GM21825 (cell line): Measurements from ENCODE around the gene UNC5C.

Experiments used
- ATAC-seq: cut with Tn5 transposase; IDR thresholded peaks from one replicate; pipeline ENCODE4 v1.9.1; 2021; ENCODE audit warnings: mild to moderate bottlenecking, moderate library complexity; ENCODE audit not compliant: unreplicated experiment

The UNC5C gene

DNA sequence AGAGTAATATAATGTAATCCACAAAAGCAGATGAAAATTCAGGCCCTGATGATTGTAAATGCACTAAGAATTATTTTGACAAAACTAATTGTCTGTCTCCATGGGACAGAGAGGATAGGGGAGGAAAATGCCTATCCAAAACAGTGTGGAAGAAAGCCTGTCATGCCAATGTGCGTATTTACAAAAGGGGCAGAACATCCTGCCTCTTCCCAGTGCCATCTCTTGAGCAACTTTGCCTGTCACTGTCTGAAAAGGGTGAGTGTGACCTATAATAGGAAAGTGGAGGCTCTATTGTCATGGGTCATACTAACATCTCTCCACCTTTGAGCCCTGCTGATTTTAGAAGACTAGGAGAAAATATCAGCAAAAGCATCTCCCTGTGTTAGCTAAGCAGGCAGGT, 264.1 kb downstream of the UNC5C start:
- ATAC-seq, result no peak

DNA sequence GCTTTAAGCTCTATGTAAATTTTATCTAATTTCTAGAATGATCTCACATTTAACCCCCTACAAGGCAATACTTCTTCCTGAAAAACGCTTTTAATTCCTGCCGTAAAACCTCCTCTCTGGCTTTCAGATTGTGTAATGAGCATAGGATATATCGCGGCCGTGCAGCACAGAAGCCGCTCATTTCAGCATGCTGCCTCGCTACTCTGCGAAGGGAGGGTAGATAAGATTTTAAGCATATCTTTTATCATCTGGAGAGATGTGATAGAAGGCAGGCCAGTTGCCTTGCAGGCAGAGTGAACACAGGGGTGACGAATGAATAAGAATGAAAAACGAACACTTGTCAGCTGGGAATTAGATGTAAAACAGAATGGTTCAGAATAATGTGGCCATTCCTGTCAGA, 265.5 kb downstream of the UNC5C start:
- ATAC-seq, result no peak

DNA sequence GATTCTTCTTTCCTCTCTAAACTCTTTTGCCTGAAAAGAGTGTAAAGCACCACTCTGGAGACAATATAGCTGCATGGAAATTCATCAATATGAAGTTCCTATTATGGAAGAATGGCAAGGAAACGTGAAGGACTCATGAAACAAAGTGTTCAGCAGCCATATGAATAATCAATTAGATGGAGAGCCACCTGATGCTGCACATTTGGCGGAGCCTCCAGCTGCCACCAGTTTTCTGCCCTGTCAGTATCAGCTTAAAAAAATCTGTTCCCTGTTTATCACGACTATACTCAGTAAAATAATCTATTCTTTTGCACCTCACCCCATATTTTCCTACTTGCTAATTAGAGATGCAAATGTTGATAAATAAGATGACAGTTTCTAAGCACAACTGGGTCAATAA, 276.0 kb downstream of the UNC5C start:
- ATAC-seq, result no peak

DNA sequence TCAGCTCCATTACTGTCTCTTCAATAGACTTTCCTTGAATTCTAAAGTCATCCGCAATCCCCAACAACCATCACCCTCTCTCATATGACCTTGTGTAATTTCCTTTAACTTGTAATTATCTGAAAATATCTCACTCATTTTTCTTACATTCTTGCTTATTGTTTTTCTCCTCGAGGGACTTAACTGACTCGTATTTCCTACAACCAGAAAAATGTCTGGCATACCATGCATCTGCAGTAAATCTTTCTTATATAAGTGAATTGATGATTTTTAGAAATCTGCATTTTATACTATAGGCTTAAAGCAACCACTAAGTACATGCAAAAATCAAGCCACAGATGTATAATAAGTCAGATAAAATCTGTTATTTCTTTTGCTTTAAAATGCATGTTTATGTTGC, 276.7 kb downstream of the UNC5C start:
- ATAC-seq, result no peak

DNA sequence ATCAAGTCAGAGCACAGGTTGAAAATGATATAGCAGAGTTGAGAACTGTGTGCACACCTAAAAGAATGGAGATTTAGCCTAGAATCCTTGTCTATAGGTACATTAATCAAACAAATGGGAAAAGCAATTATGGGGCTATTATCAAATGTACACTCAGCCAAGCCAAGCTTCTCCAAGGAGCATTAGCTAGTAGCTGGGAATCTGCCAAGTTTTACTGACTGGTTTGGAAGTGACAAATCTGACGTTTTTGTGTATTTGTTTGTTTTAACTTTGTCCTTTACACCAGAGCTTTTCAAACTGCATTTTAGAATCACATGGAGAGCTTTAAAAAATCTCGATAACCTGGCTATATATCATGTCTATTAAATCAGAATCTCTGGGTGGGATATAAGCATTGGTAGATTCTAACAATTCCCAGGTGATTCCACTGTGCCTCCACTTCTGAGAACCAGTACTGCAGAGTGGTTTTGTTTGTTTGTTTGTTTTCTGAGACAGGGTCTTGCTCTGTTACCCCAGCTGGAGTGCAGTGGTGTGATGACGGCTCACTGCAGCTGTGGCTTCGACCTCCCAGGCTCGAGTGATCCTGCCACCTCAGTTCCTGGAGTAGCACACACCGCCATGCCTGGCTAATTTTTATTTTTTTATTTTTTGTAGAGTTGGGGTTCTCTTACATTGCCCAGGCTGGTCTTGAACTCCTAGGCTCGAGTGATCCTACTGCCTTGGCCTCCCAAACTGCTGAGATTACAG, 279.8 kb downstream of the UNC5C start:
- no peak for ATAC-seq

DNA sequence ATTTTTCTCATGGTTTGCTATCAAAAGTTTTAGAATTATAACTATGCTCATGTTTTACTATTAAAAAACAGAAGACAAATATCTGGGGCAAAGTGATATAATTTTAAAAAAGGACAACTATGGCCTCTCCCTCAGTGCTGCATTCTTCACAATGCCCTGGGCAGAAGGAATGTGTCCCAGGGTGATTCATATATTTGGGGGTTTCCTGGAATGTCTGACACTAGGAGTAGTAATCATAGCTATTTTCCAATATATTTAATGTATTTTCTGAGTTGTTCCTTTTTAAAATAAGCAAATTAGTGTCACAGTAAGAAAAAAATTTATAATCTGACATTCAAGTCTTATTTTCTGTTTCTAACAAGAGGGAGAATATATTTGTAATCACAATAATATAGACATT, 281.7 kb downstream of the UNC5C start:
- ATAC-seq, result no peak

DNA sequence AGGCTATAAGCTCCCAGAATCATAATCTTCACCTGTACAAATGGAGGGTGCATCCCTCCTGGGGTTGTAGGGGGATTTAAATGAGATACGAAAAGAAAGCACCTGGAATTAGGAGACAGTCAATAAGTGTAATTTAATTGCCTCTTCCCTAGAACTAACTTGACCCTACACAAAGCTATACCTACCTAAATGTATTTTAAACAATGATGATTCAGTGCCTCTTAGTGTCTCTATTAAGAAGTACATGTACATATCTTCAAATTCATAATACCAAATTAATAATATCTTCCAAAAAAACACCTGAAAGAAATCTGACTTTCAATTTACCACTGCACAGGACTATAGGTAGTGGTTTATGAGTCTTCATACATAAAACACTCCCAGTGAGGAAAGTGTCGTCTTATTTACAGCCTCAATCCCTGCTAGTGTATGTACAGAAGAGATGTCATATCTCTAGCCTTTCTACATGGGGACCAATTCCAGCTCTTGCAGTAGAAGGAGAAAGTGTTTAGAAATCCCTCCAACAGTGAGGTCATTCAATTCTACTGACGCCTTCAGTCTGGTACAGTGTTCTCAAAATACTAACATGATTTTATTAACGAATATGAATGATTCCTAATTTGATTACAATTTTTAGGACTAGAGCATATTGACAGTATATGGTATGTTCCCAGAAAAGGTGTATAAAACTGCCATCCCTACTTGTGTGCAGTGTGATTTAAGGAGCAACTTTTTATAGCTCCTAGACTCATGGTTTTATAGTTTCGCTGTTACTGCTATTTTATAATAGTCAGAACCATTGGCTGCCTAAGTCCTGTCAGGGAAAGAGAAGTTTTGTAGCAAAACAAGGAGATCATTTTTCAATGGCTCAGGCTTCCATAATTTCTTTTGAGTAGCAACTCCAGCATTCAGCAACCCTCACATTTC, 282.7 kb downstream of the UNC5C start:
- no peak for ATAC-seq

DNA sequence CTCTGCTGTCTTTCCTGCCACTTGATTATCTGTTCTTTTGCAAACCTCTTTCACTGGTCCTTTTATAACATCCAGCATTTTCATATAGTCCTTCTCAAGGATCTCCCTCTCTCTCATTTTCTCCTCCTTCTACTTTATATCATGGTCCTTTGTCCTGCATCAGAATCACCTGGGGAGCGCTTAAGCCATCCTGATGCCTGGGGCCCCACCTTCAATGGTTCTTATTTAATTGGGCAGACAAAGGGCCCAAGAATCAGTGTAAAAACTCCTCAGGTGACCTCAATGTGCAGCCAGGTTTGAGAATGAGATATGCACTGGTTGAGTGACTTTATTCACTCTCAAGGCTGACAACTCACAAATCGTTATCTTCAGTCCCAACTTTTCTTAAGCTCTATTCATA, 283.9 kb downstream of the UNC5C start:
- ATAC-seq, result no peak

DNA sequence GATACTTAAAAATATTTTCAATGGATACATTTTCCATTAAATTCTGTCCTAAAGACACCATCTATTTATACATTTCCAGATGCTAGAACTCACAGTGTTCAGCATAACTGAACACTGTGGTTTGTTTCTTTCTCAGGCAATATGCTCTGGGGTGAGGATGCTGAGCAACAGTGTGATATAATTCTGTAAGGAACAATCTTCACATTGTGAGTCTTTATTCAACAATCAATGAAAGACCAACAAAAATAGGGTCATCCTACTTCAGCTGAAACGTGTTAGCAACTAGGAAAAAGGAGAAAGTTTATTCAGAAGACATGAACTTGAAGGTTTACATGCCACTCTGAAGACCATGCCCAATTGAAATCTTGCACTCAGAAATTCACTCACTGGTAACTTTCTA, 284.8 kb downstream of the UNC5C start:
- ATAC-seq, result no peak

DNA sequence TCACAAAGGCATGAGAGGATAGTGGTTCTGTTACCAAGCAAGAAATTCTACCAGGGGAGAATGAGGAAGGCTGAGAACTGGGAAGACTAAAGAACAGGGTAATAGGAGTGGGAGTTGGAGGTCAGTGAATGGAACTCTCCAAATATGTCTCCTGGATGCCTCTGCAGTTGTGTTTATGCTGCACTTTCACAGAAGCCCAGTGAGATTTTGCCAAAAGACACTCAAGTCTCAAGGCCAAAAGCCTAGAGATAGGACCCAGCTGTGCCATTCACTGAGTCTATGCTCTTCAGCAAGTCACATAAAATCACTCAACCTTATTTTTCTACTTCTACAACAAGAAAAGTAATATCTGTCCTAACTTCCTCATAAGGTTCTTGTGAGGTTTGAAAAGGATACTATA, 285.4 kb downstream of the UNC5C start:
- no peak for ATAC-seq

DNA sequence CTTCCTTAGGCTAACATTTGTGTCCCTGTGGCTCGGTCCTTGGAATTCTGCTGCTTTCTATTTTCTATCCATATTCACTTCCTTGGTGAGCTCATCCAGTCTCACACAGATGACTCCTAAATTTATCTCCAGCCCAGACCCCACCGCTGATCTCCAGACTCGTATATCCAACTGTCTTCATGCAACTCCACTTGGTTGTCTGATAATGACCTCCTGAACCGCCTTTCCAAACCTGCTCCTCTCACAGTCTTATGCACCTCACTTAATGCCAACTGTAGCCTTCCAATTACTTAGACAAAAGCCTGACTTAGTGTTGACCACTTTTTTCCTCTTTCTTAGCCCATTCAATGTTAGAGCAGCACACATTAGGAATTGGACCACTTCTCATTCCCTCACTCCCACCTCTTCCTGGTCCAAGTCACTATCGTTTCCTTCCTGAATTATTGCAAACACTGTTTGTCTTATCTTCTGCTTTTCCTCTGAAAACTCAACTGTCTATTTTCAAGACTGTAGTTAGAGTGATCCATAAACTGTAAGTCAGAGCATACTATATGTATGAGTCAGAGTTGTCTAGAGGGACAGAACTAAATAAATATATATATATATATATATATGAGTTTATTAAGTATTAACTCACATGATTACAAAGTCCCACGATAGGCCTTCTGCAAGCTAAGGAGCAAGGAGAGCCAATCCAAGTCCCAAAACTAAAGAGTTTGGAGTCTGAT, 292.5 kb downstream of the UNC5C start:
- no peak for ATAC-seq

DNA sequence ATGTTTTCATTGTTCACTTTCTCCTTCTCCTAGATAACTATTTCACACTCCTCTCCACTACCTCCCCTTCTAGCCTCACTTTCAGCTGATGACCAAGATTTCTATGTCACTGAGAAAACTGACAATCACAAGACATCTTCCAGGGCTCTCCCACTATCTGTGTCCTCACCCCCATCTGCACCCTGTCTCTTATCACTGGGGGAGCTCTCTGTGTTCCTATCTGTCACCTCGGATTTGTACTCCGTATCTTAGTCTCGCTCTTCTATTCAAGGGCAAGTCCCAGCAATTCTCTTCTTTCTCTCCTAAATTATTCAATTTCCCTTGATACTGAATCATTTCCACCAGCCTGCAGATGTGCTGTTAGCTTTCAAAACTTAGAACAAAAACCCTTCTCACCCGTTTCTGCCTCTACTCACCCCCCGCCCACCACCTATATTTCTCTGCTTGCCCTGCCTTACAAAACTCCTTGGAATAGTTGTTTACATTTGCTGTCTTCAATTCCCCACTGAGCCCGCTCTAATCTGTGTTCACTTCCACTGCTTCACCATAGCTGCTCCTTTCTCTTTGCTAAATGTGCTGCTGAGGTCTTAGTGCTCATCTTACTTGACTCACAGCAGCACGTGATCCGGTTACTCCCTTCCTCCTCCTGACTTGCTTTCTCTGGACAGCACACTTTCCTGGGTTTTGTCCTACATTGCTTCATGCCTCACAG, 293.2 kb downstream of the UNC5C start:
- no peak for ATAC-seq

DNA sequence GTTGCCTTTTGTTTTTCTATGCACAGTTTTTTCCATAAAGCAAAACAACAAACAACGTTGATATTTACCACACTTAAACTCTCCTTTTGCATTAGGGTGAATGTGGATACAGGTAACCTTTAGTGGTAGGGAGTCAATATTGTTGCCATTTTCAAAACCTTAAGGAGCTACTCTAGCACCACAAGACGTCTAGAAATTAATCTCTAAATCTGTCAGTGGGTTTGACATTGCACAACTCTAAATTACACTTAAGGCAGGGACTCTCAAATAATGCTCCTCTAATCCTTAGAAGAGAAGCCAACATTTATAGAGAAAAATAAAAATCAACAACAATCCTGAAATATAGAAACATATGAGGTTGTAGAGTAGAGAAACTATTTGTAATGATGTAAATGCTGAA, 297.2 kb downstream of the UNC5C start:
- ATAC-seq, result no peak

DNA sequence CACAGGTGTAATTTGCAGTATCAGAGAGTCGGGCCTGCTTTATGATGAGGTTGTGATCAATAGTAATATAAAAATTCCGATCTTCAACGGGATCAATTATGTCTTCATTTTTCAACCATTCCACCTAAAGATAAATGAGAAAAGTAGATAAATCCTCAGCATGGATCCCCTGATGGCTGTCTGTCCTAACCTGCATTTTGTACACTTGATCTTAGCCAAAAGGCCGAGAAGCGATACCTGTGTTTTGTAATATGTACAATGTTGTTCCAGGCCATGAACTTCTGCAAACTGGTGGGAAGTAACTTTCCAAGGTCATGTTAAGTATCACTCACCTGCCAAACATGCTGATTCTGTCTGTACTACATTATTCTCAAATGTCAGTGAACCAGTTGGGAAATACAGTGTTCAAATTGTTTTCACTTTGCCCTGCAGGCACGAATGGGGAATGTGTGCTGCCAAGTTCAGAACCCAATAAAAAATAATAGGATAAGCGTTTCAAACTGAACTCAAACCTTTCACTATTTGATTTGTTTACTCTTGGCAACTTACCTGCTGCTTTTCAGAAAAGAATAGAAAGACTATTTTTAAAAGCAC, 298.1 kb downstream of the UNC5C start:
- ATAC-seq, result no peak

DNA sequence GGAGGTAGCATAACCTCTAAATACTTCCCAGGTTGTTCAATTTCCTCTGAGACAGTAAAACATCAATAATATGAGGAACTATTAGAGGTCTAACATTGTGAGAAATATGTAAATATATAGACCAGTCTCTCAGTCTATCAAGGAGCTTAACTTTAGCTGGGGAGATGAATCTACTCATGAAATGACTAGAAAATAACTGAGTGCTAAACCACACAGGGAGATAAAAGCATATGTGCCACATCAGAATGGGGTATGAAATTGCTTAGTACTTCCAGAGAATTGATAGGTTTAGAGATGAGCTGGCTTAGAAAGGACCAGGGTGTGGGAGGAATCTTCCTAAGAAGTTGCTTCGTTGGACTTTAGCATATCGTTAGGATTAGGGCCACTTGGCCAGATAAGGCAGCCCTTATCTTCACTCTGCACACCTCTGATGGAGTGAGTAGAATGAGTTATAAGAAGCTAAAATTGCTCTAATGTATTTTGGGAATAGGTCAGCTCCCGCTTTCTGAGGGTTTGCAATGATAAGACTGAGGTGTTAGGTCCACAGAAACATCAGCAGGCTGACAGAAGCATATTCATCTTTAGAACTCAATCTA, 299.2 kb downstream of the UNC5C start:
- ATAC-seq, result no peak

DNA sequence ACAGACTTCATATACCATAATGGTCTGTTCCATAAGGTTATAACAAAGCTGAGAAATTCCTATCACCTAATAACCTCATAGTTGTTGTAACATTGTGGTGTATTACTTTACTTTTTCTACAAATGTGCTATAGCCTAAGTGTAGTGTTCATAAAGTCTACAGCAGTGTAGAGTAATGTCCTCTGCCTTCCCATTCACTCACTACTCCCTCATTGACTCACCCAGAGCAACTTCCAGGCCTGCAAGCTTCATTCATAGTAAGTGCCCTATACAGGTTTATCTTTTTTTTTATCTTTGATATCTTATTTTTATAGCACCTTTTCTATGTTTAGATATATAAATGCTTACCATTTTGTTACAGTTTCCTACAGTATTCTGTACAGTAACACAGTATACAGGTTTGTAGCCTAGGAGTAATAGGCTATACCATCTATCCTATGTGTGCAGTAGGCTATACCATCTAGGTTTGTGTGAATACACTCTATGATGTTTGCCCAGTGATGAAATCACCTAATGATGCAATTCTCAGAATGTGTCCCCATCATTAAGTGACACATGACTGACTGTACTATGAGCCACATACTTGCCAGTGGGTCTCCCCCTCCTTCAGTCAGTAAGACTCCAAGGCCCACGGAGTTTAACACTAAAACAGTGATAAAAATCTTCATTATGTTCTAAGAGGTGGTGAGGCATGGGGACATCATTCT, 299.9 kb downstream of the UNC5C start:
- ATAC-seq, result no peak

DNA sequence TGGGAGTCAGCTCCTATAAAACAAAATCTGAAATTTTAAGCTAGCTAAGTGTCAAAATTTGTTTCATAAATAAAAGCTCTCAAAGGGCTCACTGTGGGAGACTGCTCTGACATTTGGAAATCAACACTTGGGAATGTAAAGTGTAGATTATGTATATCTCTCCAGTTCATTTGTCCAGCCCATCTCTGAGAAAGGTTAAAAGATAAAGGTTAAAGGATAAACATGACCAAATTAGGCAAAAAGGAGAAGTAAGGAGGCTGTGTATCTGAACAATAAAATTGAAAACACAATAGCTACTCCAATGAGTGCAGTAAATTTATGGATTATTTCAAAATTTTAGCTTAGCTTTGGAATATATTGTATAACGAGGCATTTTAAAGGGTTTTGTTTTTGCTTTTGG, 304.9 kb downstream of the UNC5C start:
- no peak for ATAC-seq

DNA sequence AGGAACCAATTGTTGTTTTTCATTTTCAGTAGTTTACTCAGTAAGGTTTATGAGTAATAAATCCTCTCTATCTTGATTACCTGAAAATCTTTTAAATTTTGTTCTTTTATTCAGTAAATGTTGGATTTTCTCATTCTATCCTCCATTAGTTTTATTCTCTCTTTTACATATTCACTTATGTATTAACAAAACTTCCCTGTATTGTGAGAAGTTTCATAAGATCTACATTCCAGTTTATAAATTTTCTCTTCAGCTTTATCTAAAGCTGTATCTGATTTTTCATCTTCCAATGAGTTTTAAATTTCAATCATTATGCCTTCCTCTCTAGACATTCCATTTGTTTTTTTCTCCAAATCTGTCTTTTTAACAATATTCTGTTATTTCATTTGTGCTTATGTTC, 310.2 kb downstream of the UNC5C start:
- ATAC-seq, result no peak

DNA sequence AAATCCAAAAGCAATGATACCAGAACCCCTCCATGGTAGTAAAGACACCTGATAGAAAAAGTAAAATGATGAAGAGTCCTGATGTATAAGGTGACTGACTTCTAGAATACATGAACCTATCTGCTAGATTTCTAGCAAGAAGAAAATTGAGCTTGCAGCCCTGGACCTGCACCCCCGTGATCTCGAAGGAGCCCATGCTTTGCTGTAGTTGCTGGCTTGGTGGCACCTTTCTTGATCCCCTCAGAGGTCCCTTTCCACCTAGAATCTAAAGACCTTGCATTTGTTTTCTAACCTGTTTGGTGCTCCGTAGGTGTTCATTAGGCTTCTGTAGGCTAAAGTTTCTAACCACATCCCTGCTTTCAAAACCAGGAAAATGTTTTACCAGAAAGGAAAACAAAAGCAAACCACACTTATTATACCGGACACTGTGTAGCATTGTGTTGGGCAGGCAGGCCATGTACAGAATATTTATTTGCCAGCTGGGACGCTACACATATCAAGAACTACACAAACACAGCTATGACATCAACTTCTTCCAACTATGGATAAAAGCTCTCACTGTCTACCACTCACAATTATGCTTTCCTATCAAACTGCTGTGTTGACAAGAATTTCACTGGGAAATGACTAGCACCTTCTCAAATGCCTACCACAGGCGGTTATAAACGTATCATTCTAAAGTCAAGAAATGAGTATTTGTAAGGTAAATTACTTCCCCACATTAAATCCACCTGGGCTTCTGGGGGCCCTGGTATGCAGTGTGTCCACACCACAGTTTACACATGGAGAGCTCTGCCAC, 316.2 kb downstream of the UNC5C start:
- ATAC-seq, result no peak
